Effector memory CD4-positive, alpha-beta T cell (primary cell): ENCODE data around the gene MPRIP.
"Not testable (repeated sequence)": the region's sequence is repeated elsewhere in the genome, so short reads cannot be mapped to it uniquely, and the experiment has no call there.

ENCODE experiments used
- DNase-seq, 3 donors: peaks; one replicate each; pipeline ENCODE4 v3.0.0-alpha.2; 2020
- H3K27ac ChIP-seq: 2 replicates; pipeline ENCODE4 v1.7.0; 2013; ENCODE audit warnings: mild to moderate bottlenecking, low read length, moderate library complexity; ENCODE audit not compliant: insufficient read depth, poor library complexity, severe bottlenecking
- H3K27me3 ChIP-seq: replicated peaks from 2 replicates; pipeline ENCODE4 v1.7.0; 2013; ENCODE audit warnings: mild to moderate bottlenecking, low read length; ENCODE audit not compliant: insufficient read depth, control insufficient read depth, poor library complexity, severe bottlenecking
- H3K36me3 ChIP-seq: 2 replicates; pipeline ENCODE4 v1.7.0; 2013; ENCODE audit warnings: mild to moderate bottlenecking, low read length, moderate library complexity; ENCODE audit not compliant: control insufficient read depth, insufficient read depth
- H3K4me1 ChIP-seq: 2 replicates; pipeline ENCODE4 v1.7.0; 2013; ENCODE audit warnings: low read length, mild to moderate bottlenecking; ENCODE audit not compliant: control insufficient read depth, insufficient read depth, poor library complexity, severe bottlenecking
- H3K4me3 ChIP-seq: 2 replicates; pipeline ENCODE4 v1.7.0; 2013; ENCODE audit warnings: low read length, low read depth, mild to moderate bottlenecking; ENCODE audit not compliant: insufficient read depth, poor library complexity, severe bottlenecking
- H3K9me3 ChIP-seq: 2 replicates; pipeline ENCODE4 v1.7.0; 2013; ENCODE audit warnings: mild to moderate bottlenecking, low read length, moderate library complexity; ENCODE audit not compliant: control insufficient read depth

Gene MPRIP

GRCh38 chr17:17188586-17188985 is 146.3 kb downstream of the MPRIP start:
- peaks cover 14% of the 10 kb centered on the region for H3K36me3 ChIP-seq
- no peaks in the 10 kb centered on the region for H3K27me3 ChIP-seq
- no peak for DNase-seq
- H3K4me3 ChIP-seq = no peak overlapping the region
- H3K27ac ChIP-seq = no peak overlapping the region
- H3K9me3 ChIP-seq = no peaks in the 10 kb centered on the region
- peaks cover 32% of the 10 kb centered on the region for H3K4me1 ChIP-seq

- Histone ChIP-seq H3K27me3 (no peaks in the 10 kb centered on the region), H3K27ac (no peak overlapping the region), H3K4me1 (peaks cover 22% of the 10 kb centered on the region), H3K9me3 (no peaks in the 10 kb centered on the region), H3K4me3 (no peak overlapping the region), H3K36me3 (peaks cover 14% of the 10 kb centered on the region)
- DNase-seq = no peak
Measured at GRCh38 chr17:17189559-17189958, 147.3 kb downstream of the MPRIP start.

DNA sequence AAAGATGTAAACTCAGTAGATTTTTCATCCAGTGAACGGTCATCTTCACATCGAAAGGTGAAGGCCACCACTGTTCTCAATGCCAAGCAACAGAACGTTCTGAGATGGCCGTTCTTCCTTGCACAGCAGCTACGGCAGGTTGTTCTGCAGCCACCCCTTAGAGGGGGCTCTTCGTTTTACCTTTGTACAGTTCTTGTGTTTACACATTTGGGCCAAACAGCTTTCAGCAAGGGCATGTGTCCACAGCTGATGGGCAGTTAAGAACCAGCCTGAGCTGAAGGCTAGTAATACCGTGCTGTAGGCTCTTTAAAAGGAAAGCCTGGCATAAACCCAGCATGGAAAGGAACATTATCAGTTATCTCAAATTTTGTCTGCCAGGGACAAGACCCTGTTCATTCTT is 147.9 kb downstream of the MPRIP start:
- H3K9me3 ChIP-seq = no peaks in the 10 kb centered on the region
- no peak overlapping the region for H3K4me3 ChIP-seq
- H3K36me3 ChIP-seq = peaks cover 14% of the 10 kb centered on the region
- DNase-seq = no peak
- H3K27ac ChIP-seq = no peak overlapping the region
- peaks cover 16% of the 10 kb centered on the region for H3K4me1 ChIP-seq
- no peaks in the 10 kb centered on the region for H3K27me3 ChIP-seq

DNA sequence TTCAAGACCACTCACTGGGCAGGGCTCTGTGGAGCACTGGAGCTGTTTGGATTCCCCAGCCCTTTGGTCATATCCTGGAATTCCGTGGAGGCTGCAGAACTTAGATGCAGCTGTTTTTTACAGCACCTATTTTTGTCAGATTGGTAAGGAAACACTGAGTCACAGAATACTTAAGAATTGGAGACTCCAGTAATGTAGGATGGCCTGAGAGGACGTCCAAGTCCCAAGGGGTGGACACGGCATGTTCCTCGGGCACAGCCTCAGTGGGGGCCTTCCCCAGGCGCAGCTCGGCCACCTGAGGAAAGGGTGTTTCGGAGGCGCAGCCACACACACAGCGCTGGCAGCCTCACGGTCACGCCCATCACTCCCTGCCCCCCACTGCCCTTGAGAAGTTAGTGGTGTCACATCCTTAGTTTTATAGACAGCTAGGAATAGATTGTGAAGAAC is 149.1 kb downstream of the MPRIP start:
- Histone ChIP-seq H3K4me3 (no peak overlapping the region), H3K9me3 (no peaks in the 10 kb centered on the region), H3K27me3 (no peaks in the 10 kb centered on the region), H3K4me1 (peaks cover 5% of the 10 kb centered on the region), H3K36me3 (peaks cover 14% of the 10 kb centered on the region), H3K27ac (no peak overlapping the region)
- no peak for DNase-seq

DNA sequence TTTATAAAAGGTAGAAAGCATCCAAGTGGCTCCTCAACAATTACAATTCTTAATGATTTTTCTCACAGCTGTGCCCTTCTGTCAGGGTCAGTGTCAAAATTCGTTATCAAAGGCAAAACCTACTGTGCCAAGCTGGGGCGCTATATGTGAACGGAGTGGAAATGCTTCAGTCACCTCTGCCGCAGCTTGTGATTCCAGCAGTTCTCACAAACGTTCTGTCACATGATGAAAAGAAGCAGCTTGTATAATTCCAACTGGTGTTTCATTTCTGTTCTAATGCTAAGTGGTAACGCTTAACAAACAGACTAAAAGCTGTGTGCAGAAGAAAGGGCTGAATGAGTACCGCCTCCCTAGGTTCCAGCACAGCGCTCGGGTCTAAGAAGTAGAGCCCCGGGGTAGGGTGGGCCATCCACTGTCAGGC is 149.7 kb downstream of the MPRIP start:
- DNase-seq = no peak
- peaks cover under 1% of the 10 kb centered on the region for H3K4me1 ChIP-seq
- no peaks in the 10 kb centered on the region for H3K27me3 ChIP-seq
- H3K4me3 ChIP-seq = no peak overlapping the region
- H3K27ac ChIP-seq = no peak overlapping the region
- no peaks in the 10 kb centered on the region for H3K9me3 ChIP-seq
- peaks cover 14% of the 10 kb centered on the region for H3K36me3 ChIP-seq

DNA sequence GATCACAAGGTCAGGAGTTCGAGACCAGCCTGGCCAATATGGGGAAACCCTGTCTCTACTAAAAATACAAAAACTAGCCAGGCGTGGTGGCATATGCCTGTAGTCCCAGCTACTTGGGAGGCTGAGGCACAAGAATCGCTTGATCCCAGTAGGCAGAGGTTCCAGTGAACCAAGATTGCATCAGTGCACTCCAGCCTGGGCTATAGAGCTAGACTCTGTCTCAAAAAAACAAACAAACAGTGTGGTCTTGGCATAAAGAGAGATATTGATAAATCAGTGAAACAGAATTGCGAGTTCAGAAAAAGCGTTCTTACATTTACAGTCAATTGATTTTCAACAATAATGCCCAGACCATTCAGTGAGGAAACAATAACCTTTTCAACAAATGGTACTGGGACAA is 153.2 kb downstream of the MPRIP start:
- H3K27me3 ChIP-seq, H3K4me3 ChIP-seq, H3K4me1 ChIP-seq, H3K27ac ChIP-seq, DNase-seq, H3K36me3 ChIP-seq, H3K9me3 ChIP-seq: not testable (repeated sequence)

- H3K9me3 ChIP-seq = no peaks in the 10 kb centered on the region
- no peaks in the 10 kb centered on the region for H3K4me1 ChIP-seq
- H3K27ac ChIP-seq = no peak overlapping the region
- H3K36me3 ChIP-seq = peaks cover 6% of the 10 kb centered on the region
- H3K4me3 ChIP-seq = no peak overlapping the region
- DNase-seq = no peak
- no peaks in the 10 kb centered on the region for H3K27me3 ChIP-seq
Measured at GRCh38 chr17:17196776-17197175, 154.5 kb downstream of the MPRIP start.

GRCh38 chr17:17198281-17198680 is 156.0 kb downstream of the MPRIP start:
- Histone ChIP-seq H3K27ac (no peak overlapping the region), H3K9me3 (no peaks in the 10 kb centered on the region), H3K27me3 (no peaks in the 10 kb centered on the region), H3K4me3 (no peak overlapping the region), H3K36me3 (peaks cover 6% of the 10 kb centered on the region), H3K4me1 (no peaks in the 10 kb centered on the region)
- no peak for DNase-seq

GRCh38 chr17:17200311-17200710 is 158.1 kb downstream of the MPRIP start:
- Histone ChIP-seq H3K27ac (no peak overlapping the region), H3K4me3 (no peak overlapping the region), H3K9me3 (no peaks in the 10 kb centered on the region), H3K4me1 (peaks cover 18% of the 10 kb centered on the region), H3K27me3 (no peaks in the 10 kb centered on the region), H3K36me3 (peaks cover 6% of the 10 kb centered on the region)
- no peak for DNase-seq

DNA sequence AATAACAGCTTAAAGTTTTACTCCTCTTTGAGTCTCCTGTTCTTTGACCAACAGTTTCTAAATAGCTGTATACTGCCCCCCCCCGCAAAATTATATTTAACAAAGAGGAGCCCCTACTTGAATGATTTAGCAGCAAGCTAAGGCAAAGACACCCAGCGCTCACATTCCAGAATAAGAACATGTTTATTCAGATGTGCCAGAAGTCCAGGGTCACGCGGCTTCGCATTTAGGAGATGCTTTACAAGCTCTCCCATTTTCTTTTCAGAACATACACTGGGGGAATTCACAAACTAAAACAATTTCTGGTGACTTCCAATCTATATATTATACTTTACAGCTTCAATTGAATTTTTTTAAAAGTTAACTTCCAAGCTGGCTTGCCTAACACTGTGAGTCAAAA is 158.6 kb downstream of the MPRIP start:
- Histone ChIP-seq H3K27me3 (no peaks in the 10 kb centered on the region), H3K4me3 (no peak overlapping the region), H3K36me3 (peaks cover 6% of the 10 kb centered on the region), H3K4me1 (peaks cover 23% of the 10 kb centered on the region), H3K9me3 (no peaks in the 10 kb centered on the region), H3K27ac (no peak overlapping the region)
- DNase-seq = no peak

GRCh38 chr17:17201271-17201670 is 159.0 kb downstream of the MPRIP start:
- H3K4me1 ChIP-seq = peaks cover 23% of the 10 kb centered on the region
- no peak overlapping the region for H3K27ac ChIP-seq
- no peaks in the 10 kb centered on the region for H3K9me3 ChIP-seq
- H3K4me3 ChIP-seq = no peak overlapping the region
- no peak for DNase-seq
- H3K27me3 ChIP-seq = no peaks in the 10 kb centered on the region
- peaks cover 6% of the 10 kb centered on the region for H3K36me3 ChIP-seq
